ENCODE data around the gene SCN7A. TPM values are rescaled to one million over a fixed set of nuclear protein-coding genes. Genes with fewer than 3 reads are reported as not detected.
A peak's percentile ranks its signal among the peaks of the same experiment; 100 is the strongest.

SCN7A gene
- total and polyA plus RNA-seq, 2 of the 4 experiments (the other 2 are of a cell fraction) = 0.39 to 0.90 TPM

- no peak overlapping the region for H2AK5ac ChIP-seq (ENCODE audit: low read depth, low read length)
- H3K27me3 ChIP-seq (ENCODE audit: control insufficient read depth, insufficient read depth, low read length) = no peaks in the 10 kb centered on the region
- H3K9me3 ChIP-seq (ENCODE audit: control insufficient read depth, insufficient read depth, low read length) = no peaks in the 10 kb centered on the region
- H3K9me1 ChIP-seq (ENCODE audit: insufficient read depth, low read length) = no peaks in the 10 kb centered on the region
- H3K4ac ChIP-seq (ENCODE audit: low read depth, low read length) = no peak overlapping the region
- H2AK9ac ChIP-seq (replicated peaks; ENCODE audit: low read depth, low read length, poor library complexity) = no peak overlapping the region
- H4K20me1 ChIP-seq (ENCODE audit: insufficient read depth, low read length) = no peaks in the 10 kb centered on the region
- H4K91ac ChIP-seq (ENCODE audit: insufficient read depth, low read depth, low read length) = no peak overlapping the region
- H2BK20ac ChIP-seq (ENCODE audit: low read depth, low read length) = no peak overlapping the region
- H2BK15ac ChIP-seq (ENCODE audit: low read depth, low read length) = no peak overlapping the region
- H3K79me1 ChIP-seq (ENCODE audit: low read depth in 1 of 2, low read length in 2 of 2) = no peaks in the 10 kb centered on the region
- no peak overlapping the region for H3K4me3 ChIP-seq (ENCODE audit: insufficient read depth, low read depth, low read length)
- H4K5ac ChIP-seq (ENCODE audit: low read depth, low read length) = no peak overlapping the region
- DNase-seq = peak; percentile 13
- H3K18ac ChIP-seq (ENCODE audit: low read depth, low read length) = no peak overlapping the region
- BruUV-seq (replicated peaks) = no TSS peak
- ChIA-PET POLR2A (ENCODE audit: unreplicated experiment) (no interaction called here), CTCF (interaction anchor here (1.0 kb wide), 1 partner anchor 103 kb away, joined by 3 read pairs; no protein-coding TSS in a partner anchor)
- no peak overlapping the region for H3K9ac ChIP-seq (ENCODE audit: low read depth, low read length)
- no peak overlapping the region for H2BK5ac ChIP-seq (ENCODE audit: low read depth, low read length, poor library complexity, severe bottlenecking)
- no peak overlapping the region for H4K8ac ChIP-seq (ENCODE audit: low read depth in 2 of 2, low read length in 2 of 2)
- H3K27ac ChIP-seq (ENCODE audit: insufficient read depth, low read length) = no peak overlapping the region
- dilution Hi-C loops (cut with HindIII; ENCODE audit: low sequenced_read_pairs, unreplicated experiment) = no loop called here
- H3K36me3 ChIP-seq (ENCODE audit: control insufficient read depth, insufficient read depth, low read length) = no peaks in the 10 kb centered on the region
- H3K4me1 ChIP-seq (ENCODE audit: control insufficient read depth, insufficient read depth, low read length) = peaks cover 3% of the 10 kb centered on the region; the same call in 1 of the 2 replicates
- in situ Hi-C loops (cut with MboI; ENCODE audit: low sequenced_read_pairs) = no loop called here
- H2AFZ ChIP-seq (replicated peaks; ENCODE audit: low read length, poor library complexity) = no peak overlapping the region
- ATAC-seq (ENCODE audit: low read depth) = peak; percentile 65; the same call in 1 of the 2 replicates
- intact Hi-C loops (cut with micrococcal nuclease) = no loop called here
- no peak overlapping the region for H2BK120ac ChIP-seq (ENCODE audit: low read depth, low read length)
- WGBS, 2 experiments (ENCODE audit: extremely low coverage in 2 of 2, insufficient read length in 1 of 2) = no CpG with 5 or more reads among the region's 3 CpGs
- H3K4me2 ChIP-seq (ENCODE audit: low read depth, low read length) = no peak overlapping the region
- H3K56ac ChIP-seq (ENCODE audit: extremely low read depth, insufficient read depth, low read length) = no peak overlapping the region
- no peak overlapping the region for H3K14ac ChIP-seq (replicated peaks; ENCODE audit: low read depth, low read length)
- no peak for TF ChIP-seq CEBPB (IDR thresholded peaks at IDR 0.05; ENCODE audit: low read depth, low read length)
- H3K23ac ChIP-seq (ENCODE audit: low read depth, low read length) = no peak overlapping the region
These were observed 27.1 kb upstream of the SCN7A start for GRCh38 chr2:166521155-166521554.
